ENCODE results near the gene ATP23. TPM values are rescaled to one million over a fixed set of nuclear protein-coding genes. Genes with fewer than 3 reads are reported as not detected.
A peak's percentile ranks its signal among the peaks of the same experiment; 100 is the strongest.

ATP23 gene
- total and polyA plus RNA-seq, 2 donors (not counting 3 experiments of a cell fraction or from before 2014, with no cell fraction given), result 5.9 to 9.0 TPM

- no peaks in the 10 kb centered on the region for H3K9me3 ChIP-seq (replicated peaks; ENCODE audit: control insufficient read depth, insufficient read depth, low read length)
- CTCF ChIA-PET, result interaction anchor here (0.9 to 7.5 kb wide), 9 partner anchors 11 to 96 kb away, joined by 3 to 139 read pairs (median 4); no protein-coding TSS in a partner anchor
- H3K27me3 ChIP-seq (ENCODE audit: control insufficient read depth in 2 of 2, insufficient read depth in 2 of 2, low read length in 2 of 2), result no peaks in the 10 kb centered on the region
- no peaks in the 10 kb centered on the region for H3K79me2 ChIP-seq (ENCODE audit: control insufficient read depth, insufficient read depth, low read length)
- POLR2A ChIA-PET, result interaction anchor here (1.0 to 1.5 kb wide), 2 partner anchors 10 to 52 kb away, joined by 3 to 8 read pairs; partner anchors contain the start of gene CTDSP2
- no peaks in the 10 kb centered on the region for H3K36me3 ChIP-seq (ENCODE audit: control insufficient read depth in 2 of 2, extremely low read depth in 1 of 2, insufficient read depth in 2 of 2, low read length in 2 of 2)
- no peak overlapping the region for H3K4me2 ChIP-seq (ENCODE audit: insufficient read depth, low read length)
- no peak overlapping the region for H3K27ac ChIP-seq (ENCODE audit: insufficient read depth, low read depth, low read length)
- intact Hi-C loops (cut with micrococcal nuclease) (no loop called here), dilution Hi-C loops (cut with MboI; ENCODE audit: extremely low pct_ligation_motif_present, low sequenced_read_pairs) (no loop called here)
- peaks cover 28% of the 10 kb centered on the region for H3K4me1 ChIP-seq (ENCODE audit: control insufficient read depth, extremely low read depth, insufficient read depth, low read length)
- H3K9ac ChIP-seq (replicated peaks; ENCODE audit: extremely low read depth, insufficient read depth, low read length), result no peak overlapping the region
- no peak overlapping the region for H3K4me3 ChIP-seq (replicated peaks in 1 of 3; ENCODE audit: insufficient read depth in 1 of 3, low read depth in 1 of 3, low read length in 3 of 3)
- DNase-seq (ENCODE audit: low read depth, low spot score), result peak; percentile 59
- no peak for TF ChIP-seq EZH2 (IDR thresholded peaks at IDR 0.05; ENCODE audit: borderline replicate concordance, low read depth, low read length, severe bottlenecking)
- H3K9me1 ChIP-seq (replicated peaks; ENCODE audit: control insufficient read depth, extremely low read depth, insufficient read depth, low read length), result no peaks in the 10 kb centered on the region
- no TSS peak for BruUV-seq (replicated peaks)
- no peak for FAIRE-seq
- peak overlapping the region; percentile 9 for H2AFZ ChIP-seq (ENCODE audit: low read depth, low read length)
- H4K20me1 ChIP-seq (replicated peaks; ENCODE audit: control insufficient read depth, extremely low read depth, insufficient read depth, low read length), result no peaks in the 10 kb centered on the region
Measured at GRCh38 chr12:57899010-57899662, 42.2 kb upstream of the ATP23 start.

- Histone ChIP-seq H3K9ac (replicated peaks; ENCODE audit: extremely low read depth, insufficient read depth, low read length) (no peak overlapping the region), H3K4me1 (ENCODE audit: control insufficient read depth, extremely low read depth, insufficient read depth, low read length) (peaks cover 12% of the 10 kb centered on the region), H3K9me1 (replicated peaks; ENCODE audit: control insufficient read depth, extremely low read depth, insufficient read depth, low read length) (no peaks in the 10 kb centered on the region), H3K4me2 (ENCODE audit: insufficient read depth, low read length) (no peak overlapping the region), H3K27ac (ENCODE audit: insufficient read depth, low read depth, low read length) (no peak overlapping the region), H3K36me3 (ENCODE audit: control insufficient read depth in 2 of 2, extremely low read depth in 1 of 2, insufficient read depth in 2 of 2, low read length in 2 of 2) (no peaks in the 10 kb centered on the region), H3K9me3 (replicated peaks; ENCODE audit: control insufficient read depth, insufficient read depth, low read length) (no peaks in the 10 kb centered on the region), H4K20me1 (replicated peaks; ENCODE audit: control insufficient read depth, extremely low read depth, insufficient read depth, low read length) (no peaks in the 10 kb centered on the region), H3K27me3 (ENCODE audit: control insufficient read depth in 2 of 2, insufficient read depth in 2 of 2, low read length in 2 of 2) (peaks cover 9 to 10% of the 10 kb centered on the region in 2 experiments), H3K4me3 (replicated peaks in 1 of 3; ENCODE audit: insufficient read depth in 1 of 3, low read depth in 1 of 3, low read length in 3 of 3) (no peak overlapping the region), H3K79me2 (ENCODE audit: control insufficient read depth, insufficient read depth, low read length) (no peaks in the 10 kb centered on the region), H2AFZ (ENCODE audit: low read depth, low read length) (no peak overlapping the region)
- dilution Hi-C loops (cut with MboI; ENCODE audit: extremely low pct_ligation_motif_present, low sequenced_read_pairs), result no loop called here
- intact Hi-C loops (cut with micrococcal nuclease), result no loop called here
- no TSS peak for BruUV-seq (replicated peaks)
- DNase-seq (ENCODE audit: low read depth, low spot score), result no peak
- TF ChIP-seq FOS (IDR thresholded peaks at IDR 0.05; ENCODE audit: borderline replicate concordance, insufficient read depth, low read length) (no peak), JUN (IDR thresholded peaks at IDR 0.05; ENCODE audit: borderline replicate concordance, insufficient read depth, insufficient read length, low read depth) (no peak), GATA2 (IDR thresholded peaks at IDR 0.05; ENCODE audit: insufficient read depth, insufficient read length, low read depth, low read length) (no peak), MYC (IDR thresholded peaks at IDR 0.05; ENCODE audit: low read depth, low read length) (no peak), POLR2AphosphoS5 (IDR thresholded peaks at IDR 0.05; ENCODE audit: insufficient read depth, low read depth, low read length) (no peak), MAX (IDR thresholded peaks at IDR 0.05; ENCODE audit: insufficient read depth, insufficient read length) (no peak), EZH2 (IDR thresholded peaks at IDR 0.05; ENCODE audit: borderline replicate concordance, low read depth, low read length, severe bottlenecking) (no peak), POLR2A (IDR thresholded peaks at IDR 0.05; ENCODE audit: low read depth, low read length) (no peak), CTCF (IDR thresholded peaks at IDR 0.05; ENCODE audit: extremely low read depth in 1 of 2, insufficient read depth in 1 of 2, low read depth in 1 of 2, low read length in 2 of 2) (no peak)
- no peak for FAIRE-seq
- ChIA-PET CTCF (interaction anchor here (0.8 to 4.2 kb wide), 5 partner anchors 37 to 102 kb away, joined by 3 to 44 read pairs (median 18); partner anchors contain the start of gene CTDSP2), POLR2A (no interaction called here)
Measured at GRCh38 chr12:57902478-57902969, 38.8 kb upstream of the ATP23 start.

Data from endothelial cell of umbilical vein (primary cell).